NT2/D1 (cell line): ENCODE measurements around the gene LIN7A.

Experiments
- SUZ12 ChIP-seq: IDR thresholded peaks from 2 replicates; pipeline ENCODE4 v1.6.1; 2011; ENCODE audit not compliant: insufficient read length, insufficient read depth; ENCODE audit errors: extremely low read depth
- YY1 ChIP-seq: IDR thresholded peaks from 2 replicates; pipeline ENCODE4 v1.6.1; 2011; ENCODE audit not compliant: insufficient read length, insufficient read depth
- ZNF274 ChIP-seq: IDR thresholded peaks from 2 replicates; pipeline ENCODE4 v1.6.1; 2011; ENCODE audit warnings: mild to moderate bottlenecking, low read depth, low read length

DNA sequence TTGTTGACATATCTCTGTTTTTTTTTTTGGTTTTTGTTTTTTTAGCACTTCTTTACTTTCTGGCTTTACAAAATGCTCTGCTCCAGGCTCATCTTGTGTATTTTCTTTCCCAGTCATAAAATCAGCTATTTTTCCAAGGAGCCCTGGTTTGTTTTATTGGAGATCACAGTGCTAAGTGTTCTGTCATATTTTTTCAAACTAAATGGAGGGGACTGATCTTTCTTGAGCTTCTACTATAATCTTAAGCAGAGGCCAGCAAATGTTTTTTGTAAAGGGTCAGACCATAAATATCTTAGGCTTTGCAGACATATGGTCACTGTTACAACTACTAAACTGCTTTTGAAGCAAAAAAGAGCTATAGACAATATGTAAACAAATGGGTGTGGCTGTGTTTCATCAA, 30.6 kb upstream of the LIN7A start:
- TF ChIP-seq ZNF274 (no peak), SUZ12 (no peak), YY1 (no peak)
